Transverse colon (tissue), 3 donors: Measurements from ENCODE around the gene FLYWCH2.

ENCODE experiments used
- EP300 ChIP-seq: sonication (generic); formaldehyde crosslinking; IDR thresholded peaks from one replicate; pipeline ENCODE4 v1.6.1; 2017; ENCODE audit warnings: antibody characterized with exemption, low read depth
- POLR2A ChIP-seq: fragments of 450-650 bp; IDR thresholded peaks from one replicate; pipeline ENCODE4 v1.6.1; 2016; ENCODE audit warnings: antibody characterized with exemption, mild to moderate bottlenecking, moderate library complexity
- TF ChIP-seq, protein P1 (sequence below), 5 experiments: fragments of 200-600 bp in 3 of 5; fragments of 450-650 bp in 2 of 5; sonication (generic) in 3 of 5; IDR thresholded peaks; 1 replicate in 2 of 5; 2 replicates in 3 of 5; pipeline ENCODE4 v1.5.1; 2016 to 2017; ENCODE audit warnings: antibody characterized with exemption in 5 of 5, inconsistent platforms in 3 of 5, mild to moderate bottlenecking in 2 of 5, moderate library complexity in 1 of 5

DNA sequence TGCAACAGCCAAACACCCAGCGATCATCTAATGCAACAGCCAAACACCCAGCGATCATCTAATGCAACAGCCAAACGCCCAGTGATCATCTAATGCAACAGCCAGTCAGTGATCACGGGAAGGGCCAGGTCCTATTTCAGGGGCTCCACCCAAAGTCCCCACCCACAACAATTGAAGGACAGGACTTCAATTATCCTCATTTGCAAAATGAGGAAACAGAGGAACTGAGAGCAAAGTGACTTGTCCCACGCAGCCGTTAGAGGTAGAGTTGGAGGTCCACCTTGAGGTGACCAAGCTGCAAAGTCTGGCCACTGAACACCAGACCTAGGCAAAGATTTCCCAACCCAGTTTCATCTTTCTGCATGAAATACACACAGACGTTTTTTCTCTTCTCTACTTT, 49.2 kb upstream of the FLYWCH2 start:
- TF ChIP-seq, protein P1, sequence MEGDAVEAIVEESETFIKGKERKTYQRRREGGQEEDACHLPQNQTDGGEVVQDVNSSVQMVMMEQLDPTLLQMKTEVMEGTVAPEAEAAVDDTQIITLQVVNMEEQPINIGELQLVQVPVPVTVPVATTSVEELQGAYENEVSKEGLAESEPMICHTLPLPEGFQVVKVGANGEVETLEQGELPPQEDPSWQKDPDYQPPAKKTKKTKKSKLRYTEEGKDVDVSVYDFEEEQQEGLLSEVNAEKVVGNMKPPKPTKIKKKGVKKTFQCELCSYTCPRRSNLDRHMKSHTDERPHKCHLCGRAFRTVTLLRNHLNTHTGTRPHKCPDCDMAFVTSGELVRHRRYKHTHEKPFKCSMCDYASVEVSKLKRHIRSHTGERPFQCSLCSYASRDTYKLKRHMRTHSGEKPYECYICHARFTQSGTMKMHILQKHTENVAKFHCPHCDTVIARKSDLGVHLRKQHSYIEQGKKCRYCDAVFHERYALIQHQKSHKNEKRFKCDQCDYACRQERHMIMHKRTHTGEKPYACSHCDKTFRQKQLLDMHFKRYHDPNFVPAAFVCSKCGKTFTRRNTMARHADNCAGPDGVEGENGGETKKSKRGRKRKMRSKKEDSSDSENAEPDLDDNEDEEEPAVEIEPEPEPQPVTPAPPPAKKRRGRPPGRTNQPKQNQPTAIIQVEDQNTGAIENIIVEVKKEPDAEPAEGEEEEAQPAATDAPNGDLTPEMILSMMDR (IDR thresholded peaks at IDR 0.05), result no peak
- TF ChIP-seq EP300 (no peak), POLR2A (no peak)
